HG02840 (cell line): ENCODE results near the gene SLC25A43.
"Not testable (repeated sequence)": the region's sequence is repeated elsewhere in the genome, so short reads cannot be mapped to it uniquely, and the experiment has no call there.

ENCODE experiments used
- ATAC-seq: cut with Tn5 transposase; IDR thresholded peaks from one replicate; pipeline ENCODE4 v1.9.1; 2021; ENCODE audit warnings: mild to moderate bottlenecking, moderate library complexity, moderate number of reproducible peaks; ENCODE audit not compliant: unreplicated experiment, low FRiP score

SLC25A43 gene

DNA sequence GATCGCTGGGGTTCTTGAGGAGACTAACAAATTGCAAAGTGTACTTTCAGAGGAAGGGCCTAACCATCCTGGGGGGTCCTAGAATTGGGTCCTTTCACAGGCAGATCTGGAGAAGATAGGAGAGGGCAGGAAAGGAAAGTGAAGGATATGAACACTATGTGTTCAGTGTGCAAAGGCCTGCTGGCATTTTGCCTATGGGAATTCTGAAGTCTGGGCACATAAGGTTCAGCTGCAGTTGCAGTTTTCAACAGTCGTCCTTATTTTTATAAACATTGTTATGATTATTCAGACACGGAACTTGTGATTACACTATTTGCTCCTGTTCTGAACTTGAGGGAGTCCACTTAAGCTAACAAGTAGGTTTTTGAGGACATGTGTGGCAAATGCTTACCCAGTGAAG lies 67.8 kb downstream of the SLC25A43 start:
- no peak for ATAC-seq

DNA sequence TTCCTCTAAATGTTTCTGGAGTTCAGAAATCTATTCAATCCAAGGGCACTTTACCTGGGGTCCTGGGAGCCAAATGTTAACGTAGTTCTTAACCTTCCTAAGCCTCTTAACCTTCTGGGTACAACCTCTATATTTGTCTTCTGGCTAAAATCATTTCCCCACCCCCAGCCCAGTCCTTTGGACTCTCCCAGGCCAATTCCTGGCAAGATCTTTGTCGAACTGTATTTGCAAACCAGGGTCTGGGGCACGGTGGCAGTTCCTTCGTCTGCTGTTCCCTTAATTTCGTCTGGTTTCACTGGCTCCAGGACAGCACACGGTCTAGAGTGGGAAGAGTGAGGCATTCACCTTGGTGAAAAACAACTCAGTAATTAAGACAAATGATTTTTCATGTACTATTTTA lies 68.3 kb downstream of the SLC25A43 start:
- ATAC-seq = no peak

DNA sequence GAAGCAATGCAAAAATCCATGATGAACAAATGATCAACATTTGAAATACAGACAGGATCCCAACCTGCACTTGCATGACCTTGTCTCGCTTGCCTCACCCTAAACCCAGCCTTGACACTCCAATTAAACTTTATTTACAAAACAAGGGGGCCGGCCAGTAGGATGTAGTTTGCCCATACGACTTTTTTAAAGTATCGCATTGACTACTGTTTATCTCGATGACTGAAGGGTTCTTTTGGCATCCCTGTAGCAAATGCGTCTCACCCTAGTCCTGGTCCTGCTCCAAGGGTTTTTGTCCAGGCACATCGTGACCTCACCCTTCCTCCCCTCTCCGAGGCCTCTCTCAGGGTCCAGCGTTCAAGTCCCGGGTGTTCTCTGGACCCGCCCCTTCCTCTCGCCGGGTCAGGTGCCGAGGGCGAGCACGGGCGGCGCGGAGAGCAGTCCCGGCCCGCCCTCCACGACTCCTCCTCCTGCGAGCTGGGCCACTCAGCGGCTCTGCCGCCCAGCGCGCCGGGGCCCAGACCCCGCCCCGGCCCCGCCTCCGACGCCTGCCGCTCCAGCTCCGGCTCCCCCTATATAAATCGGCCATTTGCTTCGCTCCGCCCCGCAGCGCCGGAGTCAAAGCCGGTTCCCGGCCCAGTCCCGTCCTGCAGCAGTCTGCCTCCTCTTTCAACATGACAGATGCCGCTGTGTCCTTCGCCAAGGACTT lies 68.9 kb downstream of the SLC25A43 start, which contains the start of gene SLC25A5:
Gene SLC25A5 (plus strand): TSS at position 603 of the 709 bp plus-strand sequence. CDS start 72 bp downstream, at position 675.
- peak; percentile 75 for ATAC-seq

DNA sequence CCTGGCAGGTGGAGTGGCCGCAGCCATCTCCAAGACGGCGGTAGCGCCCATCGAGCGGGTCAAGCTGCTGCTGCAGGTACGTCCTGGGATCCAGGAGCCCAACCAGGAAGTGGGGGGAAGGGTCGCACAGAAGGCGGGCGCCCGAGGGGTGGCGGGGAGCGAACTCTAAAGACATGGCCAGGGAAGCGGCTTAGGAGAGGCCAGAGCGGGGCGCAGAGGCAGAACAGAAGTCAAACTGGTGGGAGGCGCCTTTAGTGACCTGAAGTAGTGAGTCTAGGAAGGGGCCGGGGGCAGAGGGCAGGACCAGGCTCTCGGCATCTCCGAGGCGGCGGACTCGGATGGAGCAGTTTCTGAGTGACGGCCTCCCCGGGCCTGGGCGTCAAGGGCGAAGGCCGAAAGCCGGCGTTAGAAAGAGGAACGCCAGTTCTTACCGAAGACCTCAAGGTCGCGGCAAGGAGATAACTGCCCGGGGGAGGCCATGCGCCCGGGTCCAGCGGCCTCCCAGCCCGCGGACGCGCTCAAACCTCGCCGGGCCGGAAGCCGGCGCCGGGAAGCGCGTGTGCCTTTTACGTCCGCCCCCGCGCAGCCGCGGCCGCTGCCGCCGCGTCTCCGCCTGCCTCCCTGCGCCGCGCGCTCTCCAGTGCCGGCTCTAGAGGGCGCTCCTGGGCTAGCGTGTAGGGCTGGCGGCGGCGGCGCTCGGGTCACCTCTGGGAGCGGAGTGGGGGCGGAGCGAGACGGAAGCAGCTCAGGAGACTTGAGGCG lies 69.6 kb downstream of the SLC25A43 start:
- peak; percentile 70 for ATAC-seq

DNA sequence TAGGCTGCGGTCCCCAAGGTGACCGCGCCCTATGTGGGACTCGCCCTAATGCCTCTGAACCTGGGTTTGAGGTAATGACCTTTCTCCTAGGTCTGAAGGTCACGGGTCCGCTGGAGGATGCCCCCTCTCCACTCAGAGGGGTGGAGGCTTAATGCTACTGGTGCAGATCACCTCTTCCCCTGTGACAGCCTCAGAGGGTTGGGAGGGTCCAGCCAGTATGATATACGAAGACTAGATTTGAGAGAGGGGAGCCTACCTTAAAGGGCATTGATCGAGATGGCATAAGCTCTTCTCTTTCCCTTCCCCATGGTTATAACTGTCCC lies 70.1 kb downstream of the SLC25A43 start:
- no peak for ATAC-seq

DNA sequence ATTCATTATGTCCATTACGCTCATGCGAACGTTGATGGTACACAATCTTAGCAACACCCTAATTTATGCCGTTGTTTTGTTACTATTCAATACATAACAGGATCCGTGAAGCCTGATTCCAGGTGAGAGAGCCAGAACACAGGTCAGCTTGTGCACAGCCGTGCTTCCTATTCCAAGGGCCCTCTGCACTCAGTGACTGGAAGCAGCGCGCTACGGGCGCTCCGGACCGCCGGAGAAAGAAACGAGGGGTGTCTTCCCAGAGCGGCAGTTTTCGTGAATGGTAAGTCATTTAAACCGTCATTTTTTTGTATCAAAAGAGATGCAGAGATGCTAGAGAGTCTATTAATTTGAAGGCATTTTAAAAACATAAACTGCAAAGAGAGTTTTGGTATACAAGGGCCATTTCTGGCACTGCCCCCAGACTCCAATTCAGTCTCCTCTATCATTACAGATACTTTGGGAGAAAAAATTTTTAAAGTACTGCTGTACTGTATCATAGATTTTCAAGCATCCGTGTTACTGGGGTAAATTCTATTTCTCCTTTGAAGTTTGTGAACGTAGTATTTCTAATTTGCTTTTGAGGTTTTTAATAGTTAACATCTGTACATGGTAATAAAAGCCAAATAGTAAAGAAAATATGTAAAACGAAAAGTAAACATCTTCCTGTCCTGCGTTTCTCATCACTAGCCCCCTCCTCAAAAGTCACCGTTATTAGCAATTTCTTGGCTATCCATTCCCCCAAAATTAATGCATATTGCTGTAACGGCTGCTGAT lies 75.7 kb downstream of the SLC25A43 start:
- ATAC-seq = no peak

DNA sequence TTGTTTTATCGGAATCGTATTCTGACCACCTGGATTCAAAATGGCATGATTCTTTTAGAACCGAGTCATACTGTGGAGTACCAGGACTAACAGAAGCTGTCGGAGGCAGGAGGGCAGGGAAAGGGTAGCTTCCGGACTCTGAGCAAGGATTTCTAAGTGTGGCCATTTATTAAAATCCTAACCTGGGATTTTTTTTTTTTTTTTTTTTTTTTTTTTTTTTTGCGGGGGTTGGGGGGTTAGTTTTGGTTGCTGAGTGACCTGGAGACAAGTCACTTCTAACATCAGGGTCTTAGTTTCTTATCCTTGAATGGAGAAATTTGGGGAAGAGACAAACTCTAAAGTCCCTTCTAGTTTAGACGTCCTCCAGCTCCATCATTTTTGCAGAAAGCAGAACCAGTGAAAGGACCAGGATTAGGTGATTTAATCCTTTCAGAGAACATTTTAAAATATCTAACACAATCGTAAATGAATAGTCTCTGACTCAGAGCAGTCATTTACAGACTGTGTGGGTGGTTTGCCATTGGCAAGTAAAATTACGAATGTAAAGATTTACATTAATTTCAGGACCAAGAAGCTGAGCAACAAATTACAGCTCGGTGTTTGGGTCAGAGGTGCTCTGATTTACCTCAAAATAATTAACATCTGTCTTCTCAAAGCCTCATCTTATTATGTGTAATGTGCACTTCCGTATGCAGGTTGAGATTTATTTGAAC lies 76.4 kb downstream of the SLC25A43 start:
- ATAC-seq = no peak

DNA sequence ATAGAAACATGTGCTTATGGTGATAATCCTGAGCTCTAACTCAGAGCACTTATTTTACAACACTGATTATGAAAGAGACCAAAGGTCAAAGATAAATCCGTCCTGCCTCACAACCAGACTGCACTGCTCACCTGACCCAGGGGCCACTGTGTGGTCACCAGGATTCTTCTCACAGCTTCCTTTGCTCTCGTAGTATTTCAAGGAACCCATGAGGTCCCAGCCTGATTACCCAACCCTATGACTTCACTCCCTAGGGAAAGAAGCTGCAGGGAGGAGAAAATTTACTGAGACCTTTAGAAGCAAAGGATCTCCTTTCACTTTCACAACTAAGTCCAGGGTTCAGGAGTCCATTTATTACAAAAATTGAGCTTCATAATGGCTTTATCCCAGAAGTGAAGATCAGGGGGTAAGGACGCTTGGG lies 78.7 kb downstream of the SLC25A43 start:
- ATAC-seq = no peak

DNA sequence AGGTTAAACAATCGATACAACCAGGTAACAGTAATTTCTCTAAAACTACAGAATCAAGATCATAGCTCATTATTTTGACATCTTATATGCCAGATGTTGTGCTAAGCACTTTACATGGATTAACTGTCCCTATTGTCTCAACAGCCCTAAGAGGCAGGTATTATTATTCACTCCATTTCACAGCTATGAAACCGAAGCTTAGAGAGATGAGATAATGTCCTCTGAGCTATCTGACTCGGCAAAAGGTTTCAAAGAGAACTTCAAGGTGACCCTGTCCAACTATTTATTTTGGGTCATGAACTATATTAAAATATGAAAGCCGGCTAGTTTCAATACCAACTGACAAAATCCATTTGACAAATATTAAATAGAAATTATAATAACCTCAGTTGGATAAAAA lies 79.4 kb downstream of the SLC25A43 start:
- no peak for ATAC-seq

DNA sequence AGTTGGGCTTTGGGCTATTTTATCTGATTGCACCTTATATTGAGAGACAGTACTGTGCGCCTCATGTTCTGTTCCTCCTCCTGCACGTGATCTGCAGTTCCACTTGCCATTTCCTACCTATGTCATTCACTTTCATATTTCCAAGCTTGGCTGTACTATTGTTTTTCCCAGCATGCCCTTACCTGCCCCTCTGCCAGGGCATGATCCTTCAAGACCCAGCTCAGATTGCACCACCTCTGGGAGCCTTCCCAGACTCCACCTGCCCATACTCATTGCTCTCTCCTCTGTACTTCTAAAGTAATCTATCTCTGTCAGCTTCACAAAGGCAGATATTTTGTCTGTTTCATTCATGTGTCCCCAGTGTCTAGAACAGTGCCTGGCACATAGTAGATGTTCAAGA lies 80.7 kb downstream of the SLC25A43 start:
- no peak for ATAC-seq

DNA sequence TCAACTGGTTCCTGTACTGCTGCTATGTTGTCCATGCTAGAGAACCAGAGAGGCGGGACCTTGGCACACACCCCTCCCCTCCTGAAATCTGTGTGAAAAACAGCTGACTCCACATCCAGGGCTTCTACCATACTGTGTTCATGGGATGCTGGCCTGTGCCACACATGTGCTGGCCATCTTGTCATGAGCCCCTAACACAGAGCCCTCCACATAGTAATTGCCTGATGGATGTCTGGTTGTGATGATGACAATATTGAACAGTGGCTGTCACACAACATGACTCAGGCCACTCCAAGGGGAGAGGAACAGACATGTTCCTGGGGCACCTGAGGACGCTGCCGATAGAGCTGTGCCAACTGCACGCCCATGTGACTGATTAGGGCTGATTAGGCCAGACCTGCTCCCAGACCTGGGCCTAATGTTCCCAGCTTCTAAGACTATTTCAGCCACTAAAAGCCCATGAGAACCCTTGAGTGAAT lies 82.2 kb downstream of the SLC25A43 start:
- ATAC-seq = no peak

DNA sequence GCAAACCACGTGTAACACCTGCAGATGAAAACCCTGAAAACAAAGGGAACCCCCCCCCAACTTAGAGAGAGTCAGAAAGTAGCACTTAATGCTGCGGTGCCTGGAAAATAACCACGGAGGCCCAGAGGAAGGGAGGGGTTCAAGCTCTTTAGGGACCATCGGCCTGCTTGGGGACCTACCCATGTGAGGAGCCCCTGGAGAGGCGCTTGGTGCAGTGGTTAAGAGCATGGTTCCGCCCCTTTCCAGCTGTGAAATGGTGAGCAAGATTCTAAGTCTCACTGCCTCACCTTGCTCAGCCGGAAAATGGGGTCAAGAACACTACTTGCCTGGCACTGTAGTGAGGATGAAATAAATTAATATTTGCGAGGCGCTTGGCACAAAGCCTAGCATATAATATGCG lies 82.9 kb downstream of the SLC25A43 start:
- no peak for ATAC-seq

DNA sequence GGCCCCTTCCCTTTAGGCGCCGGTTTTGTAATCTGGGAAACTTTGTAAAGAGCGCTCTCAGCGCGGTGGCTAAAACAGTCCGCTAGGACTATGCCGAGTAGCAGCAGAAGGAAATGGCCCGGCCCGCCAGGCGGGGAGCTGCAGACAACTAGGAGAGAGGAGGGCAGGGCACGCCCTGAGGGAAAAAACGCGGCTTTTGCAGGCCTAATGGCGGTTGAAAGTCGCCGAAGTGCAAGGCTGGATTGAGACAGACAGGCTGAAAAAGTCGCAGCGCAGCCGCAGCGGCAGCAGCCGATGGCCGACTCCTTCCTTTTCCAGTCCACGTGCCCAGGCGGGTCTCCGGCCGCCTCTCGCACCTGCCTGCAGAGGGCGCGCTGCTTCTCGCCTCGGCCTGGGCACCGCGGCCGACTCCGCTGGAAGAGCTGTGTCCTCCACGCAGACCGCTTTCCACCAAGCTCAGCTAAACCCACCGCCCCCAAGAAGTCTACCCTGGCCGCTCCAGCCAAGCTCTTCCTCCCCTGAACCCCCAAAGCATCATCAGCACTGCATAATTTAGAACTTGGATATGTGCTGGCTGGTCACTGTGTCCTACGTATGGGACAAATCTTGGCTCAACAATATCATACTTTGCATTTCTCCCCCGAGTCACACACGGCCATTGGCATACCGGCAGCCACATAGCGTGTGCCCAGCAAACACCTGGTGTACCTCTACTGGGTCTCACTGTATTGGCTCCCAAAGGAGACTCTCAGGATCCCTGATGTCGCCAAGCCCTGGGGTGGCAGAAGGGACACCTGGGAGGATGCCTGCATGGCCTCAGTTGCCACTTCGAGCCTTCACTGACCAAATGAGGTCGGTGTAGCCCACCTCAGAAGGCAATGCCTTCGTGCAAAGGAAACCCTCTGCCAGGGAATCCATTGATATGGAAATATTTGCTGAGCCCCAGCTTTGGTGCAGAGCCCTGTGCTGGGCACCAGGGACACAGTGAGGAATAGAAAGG lies 83.6 kb downstream of the SLC25A43 start:
- peak; percentile 76 for ATAC-seq

DNA sequence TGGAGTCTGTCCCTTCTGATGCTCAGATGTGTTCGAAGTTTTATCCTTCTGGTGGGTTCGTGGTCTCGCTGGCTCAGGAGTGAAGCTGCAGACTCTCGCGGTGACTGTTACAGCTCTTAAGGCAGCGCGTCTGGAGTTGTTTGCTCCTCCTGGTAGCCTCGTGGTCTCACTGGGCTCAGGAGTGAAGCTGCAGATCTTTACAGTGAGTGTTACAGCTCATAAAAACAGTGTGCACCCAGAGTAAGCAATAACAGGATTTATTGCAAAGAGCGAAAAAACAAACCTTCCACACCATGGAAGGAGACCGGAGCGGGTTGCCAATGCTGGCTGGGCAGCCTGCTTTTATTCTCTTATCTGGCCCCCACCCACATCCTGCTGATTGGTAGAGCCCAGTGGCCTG lies 87.6 kb downstream of the SLC25A43 start:
- ATAC-seq = no peak

DNA sequence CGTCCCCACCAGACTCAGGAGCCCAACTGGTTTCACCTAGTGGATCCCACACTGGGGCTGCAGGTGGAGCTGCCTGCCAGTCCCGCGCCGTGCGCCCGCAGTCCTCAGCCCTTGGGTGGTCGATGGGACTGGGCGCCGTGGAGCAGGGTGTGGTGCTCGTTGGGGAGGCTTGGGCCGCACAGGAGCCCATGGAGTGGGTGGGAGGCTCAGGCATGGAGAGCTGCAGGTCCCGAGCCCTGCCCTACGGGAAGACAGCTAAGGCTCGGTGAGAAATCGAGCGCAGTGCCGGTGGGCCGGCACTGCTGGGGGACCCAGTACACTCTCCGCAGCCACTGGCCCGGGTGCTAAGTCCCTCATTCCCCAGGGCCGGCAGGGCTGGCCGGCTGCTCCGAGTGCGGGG lies 88.6 kb downstream of the SLC25A43 start:
- ATAC-seq = not testable (repeated sequence)

DNA sequence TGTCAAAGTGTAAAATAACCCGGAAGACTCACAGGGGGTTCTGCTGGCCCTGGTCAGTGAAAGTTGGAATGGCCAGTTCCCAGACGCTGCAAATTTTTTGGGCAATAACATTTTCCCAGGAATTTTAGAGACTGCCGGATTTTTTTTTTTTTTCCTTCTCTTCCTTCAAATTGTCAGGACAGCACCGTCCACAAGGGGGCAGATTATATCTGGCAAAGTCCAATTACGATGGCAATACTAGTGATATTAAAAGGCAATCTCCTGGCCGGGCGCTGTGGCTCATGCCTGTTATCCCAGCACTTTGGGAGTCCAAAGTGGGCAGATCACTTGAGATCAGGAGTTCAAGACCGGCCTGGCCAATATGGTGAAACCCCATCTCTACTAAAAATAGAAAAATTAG lies 89.6 kb downstream of the SLC25A43 start:
- no peak for ATAC-seq

DNA sequence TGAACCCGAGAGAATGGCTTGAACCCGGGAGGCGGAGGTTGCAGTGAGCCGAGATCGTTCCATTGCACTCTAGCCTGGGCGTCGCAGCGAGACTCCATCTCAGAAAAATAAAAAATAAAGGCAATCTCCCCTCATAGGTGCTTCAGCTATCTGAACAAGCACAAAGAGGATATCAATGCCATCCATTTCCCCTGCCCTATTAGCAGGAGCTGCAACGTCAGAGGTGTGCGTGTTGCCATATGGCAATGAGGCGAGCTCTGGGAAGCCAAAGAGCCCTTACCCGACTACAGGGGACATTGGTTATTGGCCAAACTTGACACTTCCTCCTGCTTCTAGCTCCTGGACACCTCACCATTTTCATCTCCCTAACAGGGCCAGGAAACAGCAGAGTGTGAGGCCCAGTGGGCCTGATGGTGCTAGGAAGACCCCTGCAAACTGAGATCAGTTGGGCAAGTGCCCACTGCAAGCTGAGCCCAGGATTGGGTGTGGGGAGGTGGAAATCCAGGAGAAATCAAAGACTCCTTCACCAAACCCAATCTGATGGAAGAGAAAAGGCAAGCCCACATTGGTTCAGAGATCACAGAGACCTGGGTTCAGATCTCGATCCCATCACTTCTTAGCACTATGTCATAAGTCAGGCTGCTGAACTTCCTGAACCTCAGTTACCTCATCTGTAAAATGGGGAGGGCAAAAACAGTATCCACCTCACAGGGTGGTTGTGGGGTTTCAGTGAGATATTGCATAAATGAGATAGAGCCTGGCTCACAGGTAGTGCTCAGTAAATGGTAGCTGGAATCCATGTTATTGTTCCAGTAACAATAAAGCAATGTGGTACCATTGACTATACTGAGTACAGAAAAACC lies 90.3 kb downstream of the SLC25A43 start:
- ATAC-seq = no peak

DNA sequence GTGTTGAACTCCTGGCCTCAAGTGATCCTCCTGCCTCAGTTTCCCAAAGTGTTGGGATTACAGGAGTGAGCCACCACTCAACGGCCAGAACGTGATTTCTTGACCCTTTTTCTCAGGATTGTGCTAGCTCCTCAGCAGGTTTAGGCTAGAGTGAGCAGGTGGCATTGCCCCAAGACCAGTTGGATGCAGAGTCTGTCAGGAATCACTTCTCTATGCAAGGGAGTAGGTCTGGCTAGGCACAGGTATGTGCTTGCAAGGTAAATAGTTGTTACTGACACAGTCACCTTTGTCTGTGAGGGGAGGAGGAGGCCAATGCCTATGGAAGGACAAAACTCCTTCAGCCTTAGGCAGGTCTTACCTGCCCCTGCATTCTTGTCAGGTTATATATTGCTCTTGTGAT lies 93.3 kb downstream of the SLC25A43 start:
- no peak for ATAC-seq
